SK-N-SH treated with all-trans-retinoic acid at 6 μM for 48 hours (cell line): ENCODE measurements around the gene FIBP.

Source experiments
- ARNTL ChIP-seq: fragments of 450-650 bp; formaldehyde crosslinking; IDR thresholded peaks from 2 replicates; pipeline ENCODE4 v1.5.0; 2020; ENCODE audit warnings: low read depth, mild to moderate bottlenecking, moderate library complexity, borderline replicate concordance
- ESRRG ChIP-seq: fragments of 250-450 bp; sonication (Bioruptor Pico); IDR thresholded peaks from 2 replicates; pipeline ENCODE4 v1.6.1; 2021; ENCODE audit warnings: mild to moderate bottlenecking
- ISL1 ChIP-seq: fragments of 250-450 bp; sonication (Bioruptor Pico); IDR thresholded peaks from 2 replicates; pipeline ENCODE4 v2.1.2; 2022; ENCODE audit warnings: mild to moderate bottlenecking, moderate library complexity
- PATZ1 ChIP-seq: fragments of 250-450 bp; sonication (Bioruptor Pico); IDR thresholded peaks from 2 replicates; pipeline ENCODE4 v1.8.0; 2020; ENCODE audit warnings: mild to moderate bottlenecking, moderate library complexity, borderline replicate concordance
- PPARA ChIP-seq: fragments of 250-450 bp; sonication (Bioruptor Pico); IDR thresholded peaks from 2 replicates; pipeline ENCODE4 v1.5.0; 2020; ENCODE audit warnings: mild to moderate bottlenecking, borderline replicate concordance
- TSHZ2 ChIP-seq: fragments of 250-450 bp; sonication (Bioruptor Pico); IDR thresholded peaks from 2 replicates; pipeline ENCODE4 v1.5.0; 2020; ENCODE audit warnings: mild to moderate bottlenecking, moderate library complexity
- ZC3H10 ChIP-seq: fragments of 250-450 bp; sonication (Bioruptor Pico); IDR thresholded peaks from 2 replicates; pipeline ENCODE4 v1.5.1; 2021; ENCODE audit warnings: mild to moderate bottlenecking, moderate library complexity
- ZFP30 ChIP-seq: fragments of 450-650 bp; formaldehyde crosslinking; IDR thresholded peaks from 2 replicates; pipeline ENCODE4 v1.5.0; 2022; ENCODE audit warnings: mild to moderate bottlenecking, moderate library complexity
- ZNF565 ChIP-seq: fragments of 450-650 bp; formaldehyde crosslinking; conservative IDR thresholded peaks from 2 replicates; pipeline ENCODE4 v1.5.0; 2020; ENCODE audit warnings: low read depth, mild to moderate bottlenecking, moderate library complexity

- TF ChIP-seq PATZ1 (CRISPR knock-in tag) = no peak
- TF ChIP-seq TSHZ2 = no peak
- TF ChIP-seq ESRRG = no peak
- no peak for TF ChIP-seq ZC3H10 (CRISPR knock-in tag)
- TF ChIP-seq PPARA (CRISPR knock-in tag) = no peak
- TF ChIP-seq ARNTL (CRISPR knock-in tag) = no peak
- no peak for TF ChIP-seq ZNF565
- TF ChIP-seq ZFP30 (CRISPR knock-in tag) = no peak
- TF ChIP-seq ISL1 (CRISPR knock-in tag) = no peak
Measured at GRCh38 chr11:65917434-65918210, 29.4 kb upstream of the FIBP start.
